Hepatocyte (in vitro differentiated cells): ENCODE measurements around the gene PLEKHA5. TPM values are rescaled to one million over a fixed set of nuclear protein-coding genes. Genes with fewer than 3 reads are reported as not detected.
"Not testable (repeated sequence)": the region's sequence is repeated elsewhere in the genome, so short reads cannot be mapped to it uniquely, and the experiment has no call there.

ENCODE experiments used
- DNase-seq: peaks from one replicate; pipeline ENCODE4 v3.0.0-alpha.2; 2016; ENCODE audit warnings: low spot score
- H2AFZ ChIP-seq: fragments of 200-600 bp; sonication (generic); 2 replicates; pipeline ENCODE4 v1.6.0; 2016; ENCODE audit warnings: antibody characterized with exemption, mild to moderate bottlenecking
- H3K27ac ChIP-seq: fragments of 200-600 bp; sonication (generic); 2 replicates; pipeline ENCODE4 v1.5.1; 2016; ENCODE audit warnings: mild to moderate bottlenecking
- H3K27me3 ChIP-seq: fragments of 200-600 bp; sonication (generic); 2 replicates; pipeline ENCODE4 v1.6.1; 2016
- H3K36me3 ChIP-seq: fragments of 200-600 bp; sonication (generic); replicated peaks from 2 replicates; pipeline ENCODE4 v1.5.1; 2016; ENCODE audit warnings: low read depth; ENCODE audit not compliant: insufficient read depth
- H3K4me1 ChIP-seq: fragments of 200-600 bp; sonication (generic); 2 replicates; pipeline ENCODE4 v1.5.1; 2016; ENCODE audit warnings: mild to moderate bottlenecking, moderate library complexity; ENCODE audit not compliant: insufficient read depth
- H3K4me2 ChIP-seq: fragments of 200-600 bp; sonication (generic); 2 replicates; pipeline ENCODE4 v1.6.0; 2016
- H3K4me3 ChIP-seq: fragments of 200-600 bp; sonication (generic); 2 replicates; pipeline ENCODE4 v1.5.1; 2016; ENCODE audit warnings: mild to moderate bottlenecking
- H3K79me2 ChIP-seq: fragments of 200-600 bp; sonication (generic); 2 replicates; pipeline ENCODE4 v1.6.0; 2017; ENCODE audit warnings: mild to moderate bottlenecking
- H3K9me2 ChIP-seq: fragments of 200-600 bp; sonication (generic); replicated peaks from 2 replicates; pipeline ENCODE4 v1.6.0; 2017; ENCODE audit warnings: mild to moderate bottlenecking; ENCODE audit not compliant: insufficient read depth
- H3K9me3 ChIP-seq: fragments of 200-600 bp; sonication (generic); 2 replicates; pipeline ENCODE4 v1.5.1; 2016; ENCODE audit warnings: low read depth, mild to moderate bottlenecking
- H4K20me1 ChIP-seq: fragments of 200-600 bp; sonication (generic); 2 replicates; pipeline ENCODE4 v1.6.0; 2016; ENCODE audit warnings: mild to moderate bottlenecking; ENCODE audit not compliant: insufficient read depth, poor library complexity, severe bottlenecking
- EZH2 ChIP-seq: fragments of 200-600 bp; sonication (generic); IDR thresholded peaks from 2 replicates; pipeline ENCODE4 v1.6.1; 2016; ENCODE audit warnings: antibody characterized with exemption, mild to moderate bottlenecking, borderline replicate concordance
- EZH2phosphoT487 ChIP-seq: fragments of 200-600 bp; sonication (generic); IDR thresholded peaks from one replicate; pipeline ENCODE4 v1.6.1; 2018; ENCODE audit warnings: antibody characterized with exemption, mild to moderate bottlenecking, low read depth, moderate library complexity; ENCODE audit not compliant: unreplicated experiment, severe bottlenecking
- WGBS: methylation state at CpG from one replicate; pipeline ENCODE4 v1.1.6; 2016; ENCODE audit warnings: low lambda C conversion rate; ENCODE audit errors: missing lambda C conversion rate; 5-methylcytosine and 5-hydroxymethylcytosine counted together
- polyA plus RNA-seq: library from polyadenylated mRNA; unstranded; fragments of >200 nt; fragmentation: Nextera tagmentation; extraction: Ambion mirVana; gene quantifications from 2 replicates; pipeline ENCODE4 v1.2.1, GENCODE V29; 2016
- total RNA-seq: library from RNA; depleted of rRNA; stranded (reverse); fragments of >200 nt; gene quantifications from 2 replicates; pipeline ENCODE4 v1.2.3, GENCODE V29; 2014
- TF ChIP-seq, protein P1 (sequence below): fragments of 200-600 bp; sonication (generic); IDR thresholded peaks from 2 replicates; pipeline ENCODE4 v1.5.1; 2016; ENCODE audit warnings: antibody characterized with exemption, mild to moderate bottlenecking; ENCODE audit not compliant: poor library complexity

PLEKHA5 gene
- total and polyA plus RNA-seq, 2 experiments from 2014 or later: 32.2 to 39.6 TPM

DNA sequence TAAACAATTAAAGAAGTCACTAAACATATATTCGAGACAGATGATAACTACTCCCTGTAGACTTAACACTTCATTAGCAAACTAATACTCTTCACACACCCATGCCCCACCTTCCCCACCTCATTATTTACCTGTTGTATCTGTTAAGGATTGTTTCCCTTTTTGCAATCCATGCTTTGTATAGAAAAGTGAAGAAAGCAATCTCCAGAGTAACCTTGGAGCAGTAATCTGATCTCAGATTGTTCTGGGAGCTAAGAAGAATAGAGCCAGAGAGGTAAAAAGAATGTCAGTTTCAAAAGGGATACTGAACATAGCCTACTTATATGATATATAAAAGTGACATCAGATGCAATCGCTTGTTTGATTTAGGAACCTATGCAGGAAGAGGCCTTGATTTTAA, 37.4 kb downstream of the PLEKHA5 start:
- no peaks in the 10 kb centered on the region for H4K20me1 ChIP-seq
- H3K36me3 ChIP-seq: no peaks in the 10 kb centered on the region
- no peak for DNase-seq
- H3K4me2 ChIP-seq: no peak overlapping the region
- H3K9me3 ChIP-seq: no peaks in the 10 kb centered on the region
- peaks cover 93% of the 10 kb centered on the region for H3K79me2 ChIP-seq
- no peak overlapping the region for H3K4me3 ChIP-seq
- 17% methylated on average over 2 of the region's 2 CpGs for WGBS
- no peaks in the 10 kb centered on the region for H3K9me2 ChIP-seq
- TF ChIP-seq, protein P1, sequence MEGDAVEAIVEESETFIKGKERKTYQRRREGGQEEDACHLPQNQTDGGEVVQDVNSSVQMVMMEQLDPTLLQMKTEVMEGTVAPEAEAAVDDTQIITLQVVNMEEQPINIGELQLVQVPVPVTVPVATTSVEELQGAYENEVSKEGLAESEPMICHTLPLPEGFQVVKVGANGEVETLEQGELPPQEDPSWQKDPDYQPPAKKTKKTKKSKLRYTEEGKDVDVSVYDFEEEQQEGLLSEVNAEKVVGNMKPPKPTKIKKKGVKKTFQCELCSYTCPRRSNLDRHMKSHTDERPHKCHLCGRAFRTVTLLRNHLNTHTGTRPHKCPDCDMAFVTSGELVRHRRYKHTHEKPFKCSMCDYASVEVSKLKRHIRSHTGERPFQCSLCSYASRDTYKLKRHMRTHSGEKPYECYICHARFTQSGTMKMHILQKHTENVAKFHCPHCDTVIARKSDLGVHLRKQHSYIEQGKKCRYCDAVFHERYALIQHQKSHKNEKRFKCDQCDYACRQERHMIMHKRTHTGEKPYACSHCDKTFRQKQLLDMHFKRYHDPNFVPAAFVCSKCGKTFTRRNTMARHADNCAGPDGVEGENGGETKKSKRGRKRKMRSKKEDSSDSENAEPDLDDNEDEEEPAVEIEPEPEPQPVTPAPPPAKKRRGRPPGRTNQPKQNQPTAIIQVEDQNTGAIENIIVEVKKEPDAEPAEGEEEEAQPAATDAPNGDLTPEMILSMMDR: no peak
- no peak for TF ChIP-seq EZH2phosphoT487
- no peak for TF ChIP-seq EZH2
- peak overlapping the region; percentile 43 for H3K27ac ChIP-seq
- H3K27me3 ChIP-seq: no peaks in the 10 kb centered on the region
- H2AFZ ChIP-seq: no peak overlapping the region
- peaks cover 33% of the 10 kb centered on the region for H3K4me1 ChIP-seq

DNA sequence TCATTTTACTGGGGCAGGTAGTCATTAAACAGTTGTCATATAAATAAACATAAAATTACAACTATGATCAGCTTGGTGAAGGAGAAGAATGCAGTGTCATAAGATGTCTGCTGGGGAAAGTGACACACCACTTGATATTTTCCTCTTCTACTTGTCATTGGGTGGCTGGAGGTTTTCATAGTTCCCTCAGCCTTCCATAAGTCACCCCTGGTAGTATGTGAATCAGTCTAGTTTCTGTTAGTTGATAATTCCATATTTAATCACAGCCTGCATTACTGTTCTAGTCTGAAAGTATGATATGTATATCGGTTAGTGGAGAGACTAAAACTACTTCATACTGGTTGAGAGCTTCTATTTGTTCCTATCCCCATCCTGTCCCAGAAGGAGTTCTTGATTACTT, 38.2 kb downstream of the PLEKHA5 start:
- TF ChIP-seq, protein P1: no peak
- no peak for TF ChIP-seq EZH2
- TF ChIP-seq EZH2phosphoT487: no peak
- Histone ChIP-seq H3K9me3 (no peaks in the 10 kb centered on the region), H3K4me3 (no peak overlapping the region), H3K4me2 (no peak overlapping the region), H2AFZ (no peak overlapping the region), H3K4me1 (peaks cover 33% of the 10 kb centered on the region), H3K79me2 (peaks cover 93% of the 10 kb centered on the region), H4K20me1 (no peaks in the 10 kb centered on the region), H3K36me3 (no peaks in the 10 kb centered on the region), H3K27ac (no peak overlapping the region), H3K27me3 (no peaks in the 10 kb centered on the region), H3K9me2 (no peaks in the 10 kb centered on the region)
- DNase-seq: no peak
- WGBS: 96% methylated on average over 1 of the region's 1 CpG

DNA sequence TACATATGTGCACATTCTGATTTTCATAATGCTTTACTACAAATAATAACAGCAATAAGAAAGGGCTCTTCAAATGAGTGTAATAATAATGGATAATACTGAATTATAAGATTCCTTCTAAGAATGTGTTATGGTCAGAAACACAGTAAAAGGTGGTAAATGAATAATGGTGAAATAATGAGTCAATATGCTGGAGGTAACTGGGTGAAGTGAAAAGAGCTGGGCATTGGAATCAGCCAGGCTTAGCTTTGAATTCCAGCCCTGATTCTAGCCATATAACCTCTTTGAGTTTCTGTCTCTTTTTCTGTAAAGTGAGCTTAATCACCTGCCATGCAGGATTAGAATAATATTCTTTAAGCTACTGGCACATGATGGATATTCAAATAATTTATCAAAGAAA, 39.1 kb downstream of the PLEKHA5 start:
- Histone ChIP-seq H3K9me2 (no peaks in the 10 kb centered on the region), H2AFZ (no peak overlapping the region), H3K27ac (no peak overlapping the region), H3K27me3 (no peaks in the 10 kb centered on the region), H3K4me2 (no peak overlapping the region), H3K4me3 (no peak overlapping the region), H3K4me1 (peaks cover 33% of the 10 kb centered on the region), H3K79me2 (peaks cover 91% of the 10 kb centered on the region), H4K20me1 (no peaks in the 10 kb centered on the region), H3K9me3 (no peaks in the 10 kb centered on the region), H3K36me3 (no peaks in the 10 kb centered on the region)
- DNase-seq: no peak
- no peak for TF ChIP-seq EZH2phosphoT487
- TF ChIP-seq, protein P1: no peak
- TF ChIP-seq EZH2: no peak

DNA sequence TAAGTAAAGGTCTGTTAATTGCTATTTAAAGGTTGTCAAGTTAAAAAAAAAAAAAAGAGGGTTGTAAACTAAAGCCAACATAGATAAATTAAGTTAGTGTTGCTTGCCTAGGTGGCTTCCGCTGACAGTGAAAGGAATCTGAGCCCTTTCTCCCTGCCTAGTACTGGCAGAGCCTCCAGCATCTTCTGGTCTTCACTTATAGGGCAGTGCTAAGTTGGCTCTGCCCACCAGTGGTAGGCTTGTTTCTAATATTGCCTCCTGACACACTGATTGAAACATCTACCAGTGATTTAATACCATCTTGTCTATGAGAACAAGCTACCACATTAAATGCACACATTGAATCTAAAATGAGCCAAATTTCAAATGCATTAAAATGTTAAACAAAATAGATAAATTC, 39.7 kb downstream of the PLEKHA5 start:
- no peak for DNase-seq
- 100% methylated on average over 1 of the region's 1 CpG for WGBS
- TF ChIP-seq EZH2: no peak
- TF ChIP-seq, protein P1: no peak
- peaks cover 93% of the 10 kb centered on the region for H3K79me2 ChIP-seq
- H3K4me3 ChIP-seq: no peak overlapping the region
- no peak overlapping the region for H2AFZ ChIP-seq
- H4K20me1 ChIP-seq: no peaks in the 10 kb centered on the region
- peaks cover 33% of the 10 kb centered on the region for H3K4me1 ChIP-seq
- H3K9me3 ChIP-seq: no peaks in the 10 kb centered on the region
- no peaks in the 10 kb centered on the region for H3K36me3 ChIP-seq
- H3K9me2 ChIP-seq: no peaks in the 10 kb centered on the region
- H3K27me3 ChIP-seq: no peaks in the 10 kb centered on the region
- no peak overlapping the region for H3K4me2 ChIP-seq
- H3K27ac ChIP-seq: no peak overlapping the region

DNA sequence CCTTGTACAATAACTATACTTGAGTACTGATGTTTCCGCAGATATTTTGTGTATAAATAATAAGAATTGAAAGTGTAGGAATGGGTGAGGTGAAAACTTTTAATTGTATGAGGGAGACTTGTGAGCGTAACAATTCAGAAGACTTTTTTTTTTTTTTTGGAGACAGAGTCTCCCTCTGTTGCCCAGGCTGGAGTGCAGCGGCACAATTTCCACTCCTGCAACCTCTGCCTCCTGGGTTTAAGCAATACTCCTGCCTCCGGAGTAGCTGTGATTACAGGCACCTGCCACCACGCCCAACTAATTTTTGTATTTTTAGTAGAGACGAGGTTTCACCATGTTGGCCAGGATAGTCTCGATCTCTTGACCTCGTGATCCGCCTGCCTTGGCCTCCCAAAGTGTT, 40.8 kb downstream of the PLEKHA5 start:
- not testable (repeated sequence) for H3K4me3 ChIP-seq, H3K27me3 ChIP-seq, H3K9me3 ChIP-seq, H3K36me3 ChIP-seq, H2AFZ ChIP-seq, H3K9me2 ChIP-seq, H3K27ac ChIP-seq, H3K4me2 ChIP-seq, H4K20me1 ChIP-seq, DNase-seq
- 96% methylated on average over 9 of the region's 9 CpGs for WGBS
- peaks cover 22% of the 10 kb centered on the region for H3K4me1 ChIP-seq
- H3K79me2 ChIP-seq: peaks cover 95% of the 10 kb centered on the region
